GM23338 (cell line): Measurements from ENCODE around the gene DOCK10.

ENCODE experiments used
- EZH2phosphoT487 ChIP-seq: fragments of 200-600 bp; sonication (generic); IDR thresholded peaks from one replicate; pipeline ENCODE4 v1.8.1; 2018; ENCODE audit warnings: antibody characterized with exemption; ENCODE audit not compliant: unreplicated experiment
- ZNF331 ChIP-seq: fragments of 250-450 bp; sonication (Bioruptor Pico); IDR thresholded peaks from 2 replicates; pipeline ENCODE4 v1.5.0; 2020; ENCODE audit warnings: low read depth, mild to moderate bottlenecking, moderate library complexity
- TF ChIP-seq, protein P1 (sequence below): IDR thresholded peaks from one replicate; pipeline ENCODE4 v1.6.1; 2018; ENCODE audit warnings: antibody characterized with exemption; ENCODE audit not compliant: unreplicated experiment

DNA sequence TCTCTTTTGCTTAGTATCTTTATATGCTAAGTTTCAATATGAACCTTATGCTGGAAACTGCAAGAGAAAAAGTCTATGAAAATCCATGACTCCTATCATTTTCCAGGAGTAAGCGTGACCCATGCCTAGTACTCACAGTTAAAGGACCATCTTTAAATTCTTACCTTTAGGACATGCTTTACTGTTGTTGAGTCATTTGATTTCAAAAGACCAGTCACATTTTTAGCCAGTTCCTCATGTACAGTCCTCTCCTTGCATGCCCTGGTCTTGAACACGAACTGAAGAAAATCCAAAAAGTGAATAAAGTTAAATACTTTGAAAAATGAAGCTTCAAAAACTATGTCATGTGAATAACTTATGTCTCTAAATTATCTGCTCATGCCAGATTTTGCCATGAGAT lies 208.3 kb downstream of the DOCK10 start:
- TF ChIP-seq, protein P1, sequence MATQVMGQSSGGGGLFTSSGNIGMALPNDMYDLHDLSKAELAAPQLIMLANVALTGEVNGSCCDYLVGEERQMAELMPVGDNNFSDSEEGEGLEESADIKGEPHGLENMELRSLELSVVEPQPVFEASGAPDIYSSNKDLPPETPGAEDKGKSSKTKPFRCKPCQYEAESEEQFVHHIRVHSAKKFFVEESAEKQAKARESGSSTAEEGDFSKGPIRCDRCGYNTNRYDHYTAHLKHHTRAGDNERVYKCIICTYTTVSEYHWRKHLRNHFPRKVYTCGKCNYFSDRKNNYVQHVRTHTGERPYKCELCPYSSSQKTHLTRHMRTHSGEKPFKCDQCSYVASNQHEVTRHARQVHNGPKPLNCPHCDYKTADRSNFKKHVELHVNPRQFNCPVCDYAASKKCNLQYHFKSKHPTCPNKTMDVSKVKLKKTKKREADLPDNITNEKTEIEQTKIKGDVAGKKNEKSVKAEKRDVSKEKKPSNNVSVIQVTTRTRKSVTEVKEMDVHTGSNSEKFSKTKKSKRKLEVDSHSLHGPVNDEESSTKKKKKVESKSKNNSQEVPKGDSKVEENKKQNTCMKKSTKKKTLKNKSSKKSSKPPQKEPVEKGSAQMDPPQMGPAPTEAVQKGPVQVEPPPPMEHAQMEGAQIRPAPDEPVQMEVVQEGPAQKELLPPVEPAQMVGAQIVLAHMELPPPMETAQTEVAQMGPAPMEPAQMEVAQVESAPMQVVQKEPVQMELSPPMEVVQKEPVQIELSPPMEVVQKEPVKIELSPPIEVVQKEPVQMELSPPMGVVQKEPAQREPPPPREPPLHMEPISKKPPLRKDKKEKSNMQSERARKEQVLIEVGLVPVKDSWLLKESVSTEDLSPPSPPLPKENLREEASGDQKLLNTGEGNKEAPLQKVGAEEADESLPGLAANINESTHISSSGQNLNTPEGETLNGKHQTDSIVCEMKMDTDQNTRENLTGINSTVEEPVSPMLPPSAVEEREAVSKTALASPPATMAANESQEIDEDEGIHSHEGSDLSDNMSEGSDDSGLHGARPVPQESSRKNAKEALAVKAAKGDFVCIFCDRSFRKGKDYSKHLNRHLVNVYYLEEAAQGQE = no peak
- no peak for TF ChIP-seq ZNF331
- no peak for TF ChIP-seq EZH2phosphoT487
